ENCODE results near the gene BAX. TPM values are rescaled to one million over a fixed set of nuclear protein-coding genes. Genes with fewer than 3 reads are reported as not detected.
A peak's percentile ranks its signal among the peaks of the same experiment; 100 is the strongest.

BAX gene
- total and polyA plus RNA-seq, 9 of the 15 experiments (the other 6 are each of a cell fraction or from before 2014, with no cell fraction given), result 3.2 to 95.4 (median 44.5) TPM

DNA sequence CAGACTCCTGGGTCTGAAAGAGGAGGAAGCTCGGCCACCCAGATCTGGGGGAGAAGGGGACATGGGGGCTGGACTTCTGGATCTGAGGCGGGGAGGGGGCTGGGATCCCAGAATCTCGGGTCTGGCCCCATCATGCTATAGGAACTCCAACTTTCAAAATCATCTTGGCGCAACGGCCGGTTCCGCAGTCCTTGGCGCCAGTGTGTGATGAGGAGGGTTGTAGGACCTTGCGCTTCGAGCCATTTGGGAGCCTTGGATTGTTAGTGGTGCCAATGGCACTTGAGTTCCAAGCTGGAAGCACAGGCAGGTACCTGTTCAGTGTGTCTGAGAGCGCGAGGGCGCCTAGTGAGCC lies 39.3 kb downstream of the BAX start:
- Histone ChIP-seq H3K4me1 (replicated peaks in 1 of 2; ENCODE audit: control insufficient read depth in 2 of 2, insufficient read depth in 2 of 2, low read length in 2 of 2) (peaks cover 5 to 30% of the 10 kb centered on the region in 2 experiments; a peak in 4 of 5 replicates), H3K79me2 (ENCODE audit: control insufficient read depth, insufficient read depth, low read length) (peaks cover 80% of the 10 kb centered on the region), H3K9ac (ENCODE audit: insufficient read depth in 1 of 2, low read depth in 2 of 2, low read length in 2 of 2) (peak overlapping the region; percentile 94 to 95), H3K9me1 (ENCODE audit: control insufficient read depth, insufficient read depth, low read length) (no peaks in the 10 kb centered on the region), H3K36me3 (ENCODE audit: control insufficient read depth, insufficient read depth, low read length) (peaks cover 42% of the 10 kb centered on the region; the same call in 2 of the 3 replicates), H4K20me1 (replicated peaks; ENCODE audit: control insufficient read depth, insufficient read depth, low read length) (0 out of 2 replicates have a peak, but pooled peaks cover 2% of the 10 kb centered on the region), H3K27ac (ENCODE audit: extremely low read depth, low read depth, low read length) (peak overlapping the region; percentile 91), H2AFZ (ENCODE audit: low read depth, low read length) (peak overlapping the region; percentile 61; the same call in 1 of the 2 replicates), H3K4me2 (ENCODE audit: insufficient read depth, low read length) (peak overlapping the region; percentile 99), H3K9me3 (replicated peaks; ENCODE audit: control insufficient read depth, insufficient read depth, low read depth, low read length) (no peaks in the 10 kb centered on the region), H3K27me3 (ENCODE audit: control insufficient read depth in 2 of 2, insufficient read depth in 2 of 2, low read length in 2 of 2) (no peaks in the 10 kb centered on the region), H3K4me3 (peak overlapping the region; percentile 87)
- FAIRE-seq, result no peak
- ATAC-seq, result no peak
- ChIA-PET CTCF (ENCODE audit: low intra/inter-chr PET ratio) (no interaction called here), POLR2A (interaction anchor here (0.7 to 3.0 kb wide), 13 partner anchors 9 to 364 kb away, joined by 3 to 42 read pairs (median 4); partner anchors contain the start of gene FTL)
- DNase-seq (ENCODE audit: extremely low read depth in 1 of 4, low spot score in 3 of 4), result no peak
- TSS peak; percentile 79 for BruUV-seq (replicated peaks)
- intact Hi-C loops (cut with micrococcal nuclease), result loop anchor here (10.0 kb wide), 2 partner anchors 161 to 231 kb away; partner anchors contain the start of genes HRC and TRPM4
- 0% methylated on average over 13 of the region's 13 CpGs for WGBS (ENCODE audit: insufficient coverage, low coverage, missing lambda C conversion rate)
- in situ Hi-C loops (cut with MboI), result no loop called here
- TF ChIP-seq SIN3A (IDR thresholded peaks at IDR 0.05; ENCODE audit: borderline replicate concordance in 2 of 2, control insufficient read depth in 1 of 2, low read depth in 2 of 2, low read length in 2 of 2) (peak in 1 of 2 experiments; percentile 22; a peak in 1 of 4 replicates), PML (IDR thresholded peaks at IDR 0.05; ENCODE audit: low read length) (no peak), NR4A1 (CRISPR knock-in tag; IDR thresholded peaks at IDR 0.05) (0 out of 2 replicates have a peak, but pooled peaks have one; percentile 39), NR4A1 (tag; IDR thresholded peaks at IDR 0.05) (no peak), ZKSCAN3 (CRISPR knock-in tag; IDR thresholded peaks at IDR 0.05) (no peak), ZBTB7A (IDR thresholded peaks at IDR 0.05; ENCODE audit: borderline replicate concordance, control insufficient read depth, low read depth, low read length) (0 out of 2 replicates have a peak, but pooled peaks have one; percentile 31), ZC3H4 (CRISPR knock-in tag; IDR thresholded peaks at IDR 0.05; ENCODE audit: borderline replicate concordance) (peak; percentile 69; the same call in 1 of the 2 replicates), GABPA (tag; conservative IDR thresholded peaks at IDR 0.05; ENCODE audit: low read depth) (peak; percentile 77), ZBTB1 (CRISPR knock-in tag; IDR thresholded peaks at IDR 0.05; ENCODE audit: borderline replicate concordance, low read depth) (0 out of 2 replicates have a peak, but pooled peaks have one; percentile 9), ZNF133 (CRISPR knock-in tag; IDR thresholded peaks at IDR 0.05) (no peak), TARDBP (IDR thresholded peaks at IDR 0.05) (no peak), RBBP5 (IDR thresholded peaks at IDR 0.05; ENCODE audit: borderline replicate concordance, insufficient read depth, low read length, poor library complexity, severe bottlenecking) (peak; percentile 2), CHD2 (IDR thresholded peaks at IDR 0.05; ENCODE audit: low read depth, low read length) (0 out of 2 replicates have a peak, but pooled peaks have one; percentile 0), C11orf30 (IDR thresholded peaks at IDR 0.05; ENCODE audit: low read depth) (peak; percentile 3; the same call in 1 of the 2 replicates), TOE1 (IDR thresholded peaks at IDR 0.05; ENCODE audit: borderline replicate concordance) (0 out of 2 replicates have a peak, but pooled peaks have one; percentile 1), TOE1 (CRISPR knock-in tag; IDR thresholded peaks at IDR 0.05; ENCODE audit: borderline replicate concordance, low read depth) (no peak), FUS (optimal IDR thresholded peaks at IDR 0.05; ENCODE audit: low read depth, low read length) (no peak)
- TF ChIP-seq, protein P1, sequence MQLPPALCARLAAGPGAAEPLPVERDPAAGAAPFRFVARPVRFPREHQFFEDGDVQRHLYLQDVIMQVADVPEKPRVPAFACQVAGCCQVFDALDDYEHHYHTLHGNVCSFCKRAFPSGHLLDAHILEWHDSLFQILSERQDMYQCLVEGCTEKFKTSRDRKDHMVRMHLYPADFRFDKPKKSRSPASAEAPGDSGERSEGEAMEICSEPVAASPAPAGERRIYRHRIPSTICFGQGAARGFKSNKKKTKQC (CRISPR knock-in tag; IDR thresholded peaks at IDR 0.05), result 0 out of 2 replicates have a peak, but pooled peaks have one; percentile 48
- TF ChIP-seq, protein P2, sequence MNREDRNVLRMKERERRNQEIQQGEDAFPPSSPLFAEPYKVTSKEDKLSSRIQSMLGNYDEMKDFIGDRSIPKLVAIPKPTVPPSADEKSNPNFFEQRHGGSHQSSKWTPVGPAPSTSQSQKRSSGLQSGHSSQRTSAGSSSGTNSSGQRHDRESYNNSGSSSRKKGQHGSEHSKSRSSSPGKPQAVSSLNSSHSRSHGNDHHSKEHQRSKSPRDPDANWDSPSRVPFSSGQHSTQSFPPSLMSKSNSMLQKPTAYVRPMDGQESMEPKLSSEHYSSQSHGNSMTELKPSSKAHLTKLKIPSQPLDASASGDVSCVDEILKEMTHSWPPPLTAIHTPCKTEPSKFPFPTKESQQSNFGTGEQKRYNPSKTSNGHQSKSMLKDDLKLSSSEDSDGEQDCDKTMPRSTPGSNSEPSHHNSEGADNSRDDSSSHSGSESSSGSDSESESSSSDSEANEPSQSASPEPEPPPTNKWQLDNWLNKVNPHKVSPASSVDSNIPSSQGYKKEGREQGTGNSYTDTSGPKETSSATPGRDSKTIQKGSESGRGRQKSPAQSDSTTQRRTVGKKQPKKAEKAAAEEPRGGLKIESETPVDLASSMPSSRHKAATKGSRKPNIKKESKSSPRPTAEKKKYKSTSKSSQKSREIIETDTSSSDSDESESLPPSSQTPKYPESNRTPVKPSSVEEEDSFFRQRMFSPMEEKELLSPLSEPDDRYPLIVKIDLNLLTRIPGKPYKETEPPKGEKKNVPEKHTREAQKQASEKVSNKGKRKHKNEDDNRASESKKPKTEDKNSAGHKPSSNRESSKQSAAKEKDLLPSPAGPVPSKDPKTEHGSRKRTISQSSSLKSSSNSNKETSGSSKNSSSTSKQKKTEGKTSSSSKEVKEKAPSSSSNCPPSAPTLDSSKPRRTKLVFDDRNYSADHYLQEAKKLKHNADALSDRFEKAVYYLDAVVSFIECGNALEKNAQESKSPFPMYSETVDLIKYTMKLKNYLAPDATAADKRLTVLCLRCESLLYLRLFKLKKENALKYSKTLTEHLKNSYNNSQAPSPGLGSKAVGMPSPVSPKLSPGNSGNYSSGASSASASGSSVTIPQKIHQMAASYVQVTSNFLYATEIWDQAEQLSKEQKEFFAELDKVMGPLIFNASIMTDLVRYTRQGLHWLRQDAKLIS (CRISPR knock-in tag; IDR thresholded peaks at IDR 0.05), result peak; percentile 55; the same call in 1 of the 2 replicates
